Mononuclear cell (primary cell): ENCODE measurements around the gene KDM7A. TPM values are rescaled to one million over a fixed set of nuclear protein-coding genes. Genes with fewer than 3 reads are reported as not detected.

Experiments used
- H3K27me3 ChIP-seq: 2 replicates; pipeline ENCODE4 v1.6.0; 2011; ENCODE audit warnings: low read length, control low read depth; ENCODE audit not compliant: insufficient read depth
- H3K4me1 ChIP-seq: 2 replicates; pipeline ENCODE4 v1.5.1; 2011; ENCODE audit warnings: mild to moderate bottlenecking, low read length, control low read depth; ENCODE audit not compliant: insufficient read depth
- H3K4me3 ChIP-seq: 2 replicates; pipeline ENCODE4 v1.5.1; 2011; ENCODE audit warnings: mild to moderate bottlenecking, low read length, moderate library complexity
- H3K9me3 ChIP-seq: 2 replicates; pipeline ENCODE4 v1.5.1; 2011; ENCODE audit warnings: low read depth, mild to moderate bottlenecking, control low read depth, low read length
- total RNA-seq: library from RNA; depleted of rRNA; stranded (reverse); fragments of >200 nt; gene quantifications from one replicate; pipeline ENCODE4 v1.2.3, GENCODE V29; 2012

Gene KDM7A
- total RNA-seq, 1 donor: 57.5 TPM

DNA sequence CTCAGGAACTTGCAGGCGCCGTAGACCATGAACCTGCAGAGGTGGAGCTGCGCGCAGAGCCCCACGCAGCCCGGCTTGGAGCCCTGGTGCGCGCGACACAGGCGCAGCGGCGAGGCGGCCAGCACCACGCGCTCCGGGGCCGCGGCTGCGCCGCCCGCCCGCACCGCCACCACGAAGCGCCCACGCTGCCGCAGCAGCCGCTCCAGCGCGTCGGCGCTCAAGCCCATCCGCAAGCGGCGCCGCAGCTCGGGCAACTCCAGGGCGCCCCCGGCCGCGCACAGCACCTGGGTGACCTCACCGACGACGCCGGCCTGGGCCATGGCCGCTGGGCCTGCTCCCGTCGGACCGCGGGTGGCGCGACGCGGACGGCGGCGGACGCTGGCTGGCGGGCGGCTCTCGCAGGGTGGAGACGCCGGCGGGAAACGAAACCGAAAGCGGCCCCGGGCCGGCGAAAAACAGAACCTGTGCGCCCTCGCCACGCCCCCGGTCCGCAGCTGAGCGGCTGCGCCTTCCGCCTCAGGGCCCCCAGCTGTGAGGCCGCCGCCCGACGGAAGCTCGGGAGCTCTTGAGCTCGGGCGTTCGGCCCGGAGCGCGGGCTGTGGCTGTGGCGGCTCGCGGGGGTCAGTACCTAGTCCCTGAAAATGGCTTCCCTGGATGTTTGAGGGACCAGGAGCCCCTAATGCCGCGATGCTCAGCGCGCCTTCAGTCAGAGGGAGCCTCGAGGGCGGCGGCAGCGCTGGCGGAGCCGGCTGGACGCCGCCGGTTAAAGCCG is 114.1 kb downstream of the KDM7A start, which contains the start of gene PARP12:
PARP12 (minus strand) TSS at position 424 of the 772 bp plus-strand sequence; CDS start at position 320, 104 bp downstream.
- peaks cover 18% of the 10 kb centered on the region for H3K9me3 ChIP-seq
- no peaks in the 10 kb centered on the region for H3K27me3 ChIP-seq
- H3K4me3 ChIP-seq: peak within 1 kb of the TSS; percentile 81
- H3K4me1 ChIP-seq: peaks cover 50% of the 10 kb centered on the region

GRCh38 chr7:140062118-140062527 is 114.7 kb downstream of the KDM7A start:
- Histone ChIP-seq H3K27me3 (no peaks in the 10 kb centered on the region), H3K9me3 (peaks cover 13% of the 10 kb centered on the region), H3K4me3 (peak overlapping the region; percentile 81)

GRCh38 chr7:140061607-140061930 is 115.2 kb downstream of the KDM7A start:
- Histone ChIP-seq H3K4me3 (peak overlapping the region; percentile 81), H3K4me1 (peaks cover 53% of the 10 kb centered on the region), H3K9me3 (peaks cover 7% of the 10 kb centered on the region), H3K27me3 (no peaks in the 10 kb centered on the region)

More at GRCh38 chr7:140062118-140062527, 114.7 kb downstream of the KDM7A start:
- peaks cover 53% of the 10 kb centered on the region for H3K4me1 ChIP-seq

DNA sequence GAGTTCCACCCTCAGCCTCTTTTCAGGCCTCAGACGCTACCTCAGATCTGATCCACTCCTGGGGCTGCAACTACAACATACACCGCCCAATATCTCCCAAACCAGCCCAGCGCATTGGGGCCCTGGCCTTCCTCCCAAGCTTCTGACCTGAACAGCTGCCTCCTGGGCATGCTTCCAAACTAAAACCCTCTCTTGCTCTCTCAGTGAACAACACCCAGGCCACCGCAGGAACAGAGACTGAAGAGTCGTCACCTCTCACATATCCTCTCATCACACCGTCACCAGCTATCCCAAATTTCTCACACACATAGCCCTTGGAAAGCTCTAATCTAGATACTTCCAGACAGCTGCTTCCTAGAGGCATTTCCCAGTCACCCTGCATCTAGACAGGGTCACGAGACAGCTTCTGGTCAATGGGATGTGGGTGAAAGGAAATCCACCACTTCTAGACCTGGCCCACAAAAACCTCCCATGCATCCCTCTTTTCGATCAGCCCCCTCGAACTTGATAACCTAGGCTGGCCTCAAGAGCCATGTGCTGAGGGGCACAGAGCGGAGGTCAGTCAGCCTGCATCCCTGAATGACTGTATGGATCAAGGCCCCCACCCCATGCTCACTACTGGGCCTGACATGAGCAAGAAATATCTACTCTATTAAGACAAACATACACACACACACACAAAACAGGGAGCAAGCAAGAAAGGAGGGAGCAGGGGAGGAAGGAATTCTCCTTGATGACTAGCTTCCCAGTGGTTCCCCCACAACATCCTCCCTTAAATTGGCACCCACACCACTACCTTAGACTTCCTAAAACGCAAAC is 115.8 kb downstream of the KDM7A start:
- Histone ChIP-seq H3K4me3 (peak overlapping the region; percentile 81), H3K4me1 (peaks cover 53% of the 10 kb centered on the region)

GRCh38 chr7:140060243-140060630 is 116.5 kb downstream of the KDM7A start:
- H3K27me3 ChIP-seq: no peaks in the 10 kb centered on the region
- H3K4me3 ChIP-seq: no peak overlapping the region
- H3K9me3 ChIP-seq: no peaks in the 10 kb centered on the region
- H3K4me1 ChIP-seq: peaks cover 53% of the 10 kb centered on the region

More for the DNA sequence above, 115.8 kb downstream of the KDM7A start:
- Histone ChIP-seq H3K27me3 (no peaks in the 10 kb centered on the region), H3K9me3 (peaks cover 1% of the 10 kb centered on the region)

- peaks cover 57% of the 10 kb centered on the region for H3K4me1 ChIP-seq
- no peak overlapping the region for H3K4me3 ChIP-seq
- no peaks in the 10 kb centered on the region for H3K9me3 ChIP-seq
- no peaks in the 10 kb centered on the region for H3K27me3 ChIP-seq
These were observed 117.2 kb downstream of the KDM7A start for GRCh38 chr7:140059273-140060242.

DNA sequence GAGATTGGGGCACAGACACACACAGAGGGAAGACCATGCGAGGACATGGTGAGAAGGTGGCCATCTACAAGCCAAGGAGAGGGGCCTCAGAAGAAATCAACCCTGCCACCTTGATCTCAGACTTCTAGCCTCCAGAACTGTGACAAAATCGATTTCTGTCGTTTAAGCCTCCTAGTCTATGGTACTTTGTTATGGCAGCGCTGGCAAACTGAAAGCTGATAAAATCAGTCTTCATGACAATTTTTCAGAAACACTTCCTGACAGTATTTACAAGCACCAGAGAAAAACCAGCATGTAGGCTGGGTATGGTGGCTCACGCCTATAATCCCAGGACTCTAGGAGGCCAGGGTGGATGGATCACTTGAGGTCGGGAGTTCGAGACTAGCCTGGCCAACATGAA is 118.3 kb downstream of the KDM7A start:
- Histone ChIP-seq H3K4me3 (no peak overlapping the region), H3K9me3 (no peaks in the 10 kb centered on the region), H3K27me3 (no peaks in the 10 kb centered on the region), H3K4me1 (peaks cover 63% of the 10 kb centered on the region)

DNA sequence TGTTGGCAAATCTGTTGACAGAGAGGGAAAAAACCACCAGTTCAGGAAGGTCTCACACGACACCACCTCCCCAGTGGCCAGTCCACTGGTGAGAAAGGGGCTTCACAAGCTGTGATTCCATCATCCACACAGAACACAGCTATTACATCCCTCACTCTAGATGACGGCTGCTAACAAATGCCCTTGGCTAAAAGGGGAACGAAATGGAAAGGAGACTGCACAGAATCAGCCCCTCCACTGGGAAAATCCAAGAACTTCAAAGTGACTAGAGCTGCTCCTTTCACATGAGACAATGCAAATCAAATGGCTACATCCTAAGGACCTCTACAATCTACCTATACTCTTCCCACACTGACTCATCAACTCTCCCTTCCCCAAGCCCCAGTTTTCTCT is 119.6 kb downstream of the KDM7A start:
- H3K27me3 ChIP-seq: no peaks in the 10 kb centered on the region
- H3K4me3 ChIP-seq: no peak overlapping the region
- peaks cover 56% of the 10 kb centered on the region for H3K4me1 ChIP-seq
- no peaks in the 10 kb centered on the region for H3K9me3 ChIP-seq

GRCh38 chr7:140056431-140057142 is 120.2 kb downstream of the KDM7A start:
- no peaks in the 10 kb centered on the region for H3K27me3 ChIP-seq
- H3K9me3 ChIP-seq: no peaks in the 10 kb centered on the region
- H3K4me1 ChIP-seq: peaks cover 54% of the 10 kb centered on the region
- H3K4me3 ChIP-seq: no peak overlapping the region

- no peak overlapping the region for H3K4me3 ChIP-seq
- no peaks in the 10 kb centered on the region for H3K9me3 ChIP-seq
- H3K4me1 ChIP-seq: peaks cover 48% of the 10 kb centered on the region
- H3K27me3 ChIP-seq: no peaks in the 10 kb centered on the region
These were observed 121.0 kb downstream of the KDM7A start for GRCh38 chr7:140055833-140056232.

- H3K9me3 ChIP-seq: no peaks in the 10 kb centered on the region
- H3K4me1 ChIP-seq: peaks cover 37% of the 10 kb centered on the region
- no peak overlapping the region for H3K4me3 ChIP-seq
- no peaks in the 10 kb centered on the region for H3K27me3 ChIP-seq
These were observed 122.0 kb downstream of the KDM7A start for GRCh38 chr7:140054751-140055150.

DNA sequence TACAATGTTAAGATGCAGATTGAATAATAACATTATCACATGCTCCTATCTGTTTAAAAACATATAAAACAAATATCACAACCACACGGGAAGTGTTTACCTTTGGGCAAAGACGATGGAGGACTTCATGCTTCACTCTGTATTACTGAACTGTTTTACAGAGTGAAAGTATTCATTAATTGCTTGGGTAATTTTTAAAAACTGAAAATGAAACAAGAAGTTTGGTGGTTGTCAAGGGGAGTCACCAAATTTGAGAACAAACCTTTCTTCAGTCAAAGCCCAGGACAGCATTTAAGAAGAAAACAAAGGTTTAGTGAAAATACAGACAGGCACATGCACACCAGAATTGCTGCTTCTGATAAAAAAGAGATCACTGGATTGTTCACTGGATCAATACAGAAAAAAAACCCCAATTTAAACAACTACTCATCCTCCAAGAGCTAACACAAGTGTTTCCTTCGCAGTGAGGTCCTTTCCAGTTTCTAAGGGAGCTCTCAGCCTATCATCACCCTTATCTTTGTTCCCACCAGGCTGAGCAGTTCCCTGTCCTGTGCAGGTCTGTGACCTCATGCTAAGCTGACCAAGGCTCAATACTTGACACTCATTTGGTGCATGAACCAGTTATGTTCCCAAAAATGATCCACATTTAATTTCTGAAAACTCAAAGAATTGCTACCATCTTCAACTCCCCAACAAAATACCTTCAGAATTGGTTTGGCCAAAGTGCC is 122.8 kb downstream of the KDM7A start:
- H3K4me1 ChIP-seq: peaks cover 34% of the 10 kb centered on the region
- no peaks in the 10 kb centered on the region for H3K27me3 ChIP-seq
- H3K4me3 ChIP-seq: no peak overlapping the region
- no peaks in the 10 kb centered on the region for H3K9me3 ChIP-seq

GRCh38 chr7:140051820-140052219 is 125.0 kb downstream of the KDM7A start:
- H3K9me3 ChIP-seq: no peaks in the 10 kb centered on the region
- no peaks in the 10 kb centered on the region for H3K27me3 ChIP-seq
- no peak overlapping the region for H3K4me3 ChIP-seq
- peaks cover 21% of the 10 kb centered on the region for H3K4me1 ChIP-seq
